ENCODE measurements around the gene PLS3.

Gene PLS3

DNA sequence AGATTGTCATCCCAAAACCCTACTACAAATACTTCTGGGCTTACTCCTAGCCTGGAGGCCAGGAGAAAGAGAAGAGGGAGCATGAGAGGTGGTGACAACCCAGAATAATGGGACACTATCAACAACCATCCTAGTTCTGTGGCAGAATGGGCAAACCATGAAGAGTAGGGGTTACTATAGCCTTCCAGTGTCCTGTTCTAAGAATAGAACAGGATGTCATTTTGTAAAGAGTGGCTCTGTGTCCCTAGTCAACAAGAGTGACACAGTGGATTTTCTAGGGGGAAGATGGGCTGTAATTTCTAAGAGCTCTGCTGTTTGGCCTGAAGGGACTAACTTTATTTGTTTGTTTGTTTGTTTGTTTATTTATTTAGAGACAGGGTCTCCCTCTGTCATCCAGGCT is 136.0 kb downstream of the PLS3 start:
- no peak for DNase-seq

GRCh38 chrX:115697806-115698205 is 136.8 kb downstream of the PLS3 start:
- DNase-seq: no peak
